HG03575 (cell line): ENCODE measurements around the gene AFAP1.

Source experiments
- ATAC-seq: cut with Tn5 transposase; IDR thresholded peaks from one replicate; pipeline ENCODE4 v1.9.1; 2021; ENCODE audit not compliant: unreplicated experiment, insufficient number of reproducible peaks, low FRiP score; ENCODE audit errors: extremely low read depth

Gene AFAP1

DNA sequence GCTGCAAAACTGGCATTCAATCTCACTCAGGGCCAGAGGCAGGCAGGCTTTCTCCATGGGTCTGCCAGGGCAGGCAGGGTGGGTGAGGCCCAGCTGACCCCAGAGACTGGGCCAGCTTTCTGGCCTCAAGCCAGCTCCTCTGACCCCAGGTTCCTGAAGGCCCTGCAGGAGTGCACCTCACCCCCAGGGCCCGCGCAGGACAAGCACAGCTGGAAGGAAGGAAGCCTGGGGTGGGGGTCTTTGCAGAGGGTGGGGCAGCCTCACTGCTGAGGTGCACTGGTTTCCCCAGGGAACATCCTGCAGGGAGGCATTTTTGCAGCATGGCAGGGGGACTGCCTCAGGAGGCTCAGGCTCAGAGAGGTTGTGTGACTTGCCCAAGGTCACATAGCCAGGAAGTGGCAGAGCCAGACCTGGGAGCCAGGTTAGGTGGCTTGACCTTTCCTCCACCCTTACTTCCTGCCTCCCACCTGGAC, 31.5 kb upstream of the AFAP1 start:
- no peak for ATAC-seq

DNA sequence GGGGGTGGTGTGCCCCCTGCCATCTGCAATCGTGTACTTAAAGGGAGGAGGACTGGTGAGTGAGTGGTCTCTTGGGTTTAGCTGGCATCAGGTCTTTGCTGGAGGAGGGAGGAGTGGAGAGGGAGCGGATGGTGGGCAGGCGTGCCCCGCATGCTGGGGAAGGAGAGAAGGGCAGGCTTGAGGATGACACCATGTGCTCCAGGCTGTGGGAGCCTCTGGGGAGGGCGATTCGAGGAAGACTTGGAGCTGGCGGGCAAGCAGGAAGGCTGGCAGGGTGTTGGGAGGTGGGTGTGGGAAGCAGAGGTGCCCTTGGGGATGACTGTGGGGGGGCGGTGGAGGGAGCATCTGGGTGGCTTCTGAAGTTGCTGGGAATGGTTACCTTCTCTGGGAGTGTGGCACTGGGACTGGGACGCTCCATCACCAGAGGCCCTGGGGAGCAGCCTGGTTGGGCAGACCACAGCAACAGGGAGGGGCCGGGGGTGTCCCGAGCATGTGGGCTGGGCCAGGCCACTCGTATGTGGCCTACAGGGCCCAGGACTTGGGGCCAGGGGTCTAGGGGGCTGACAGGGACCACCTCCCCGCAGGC, 30.8 kb upstream of the AFAP1 start:
- ATAC-seq = no peak

DNA sequence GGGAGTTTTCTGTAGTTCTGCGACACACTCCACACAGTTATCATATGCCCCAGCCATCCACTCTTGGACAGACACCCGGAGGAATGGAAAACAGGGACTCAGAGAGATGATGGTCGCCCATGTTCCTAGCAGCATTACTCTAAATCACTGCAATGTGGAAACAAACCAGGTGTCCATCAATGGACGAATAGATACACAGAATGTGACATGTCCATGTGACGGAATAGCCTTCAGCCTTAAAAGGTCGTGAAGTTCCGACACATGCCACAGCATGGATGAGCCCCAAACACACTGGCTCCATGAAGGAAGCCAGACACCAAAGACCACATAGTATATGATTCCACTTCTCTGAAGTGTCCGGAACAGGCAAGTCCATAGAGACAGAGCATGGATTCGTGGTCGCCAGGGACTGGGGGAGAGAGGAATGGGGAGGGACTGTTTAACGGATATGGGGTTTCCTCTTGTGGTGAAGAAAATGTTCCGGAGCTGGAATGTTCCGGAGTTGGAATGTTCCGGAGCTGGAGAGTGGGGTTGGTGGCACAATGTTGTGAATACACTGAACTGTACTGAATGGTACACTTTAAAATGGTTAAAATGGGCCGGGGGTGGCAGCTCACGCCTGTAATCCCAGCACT, 28.7 kb upstream of the AFAP1 start:
- ATAC-seq = no peak

DNA sequence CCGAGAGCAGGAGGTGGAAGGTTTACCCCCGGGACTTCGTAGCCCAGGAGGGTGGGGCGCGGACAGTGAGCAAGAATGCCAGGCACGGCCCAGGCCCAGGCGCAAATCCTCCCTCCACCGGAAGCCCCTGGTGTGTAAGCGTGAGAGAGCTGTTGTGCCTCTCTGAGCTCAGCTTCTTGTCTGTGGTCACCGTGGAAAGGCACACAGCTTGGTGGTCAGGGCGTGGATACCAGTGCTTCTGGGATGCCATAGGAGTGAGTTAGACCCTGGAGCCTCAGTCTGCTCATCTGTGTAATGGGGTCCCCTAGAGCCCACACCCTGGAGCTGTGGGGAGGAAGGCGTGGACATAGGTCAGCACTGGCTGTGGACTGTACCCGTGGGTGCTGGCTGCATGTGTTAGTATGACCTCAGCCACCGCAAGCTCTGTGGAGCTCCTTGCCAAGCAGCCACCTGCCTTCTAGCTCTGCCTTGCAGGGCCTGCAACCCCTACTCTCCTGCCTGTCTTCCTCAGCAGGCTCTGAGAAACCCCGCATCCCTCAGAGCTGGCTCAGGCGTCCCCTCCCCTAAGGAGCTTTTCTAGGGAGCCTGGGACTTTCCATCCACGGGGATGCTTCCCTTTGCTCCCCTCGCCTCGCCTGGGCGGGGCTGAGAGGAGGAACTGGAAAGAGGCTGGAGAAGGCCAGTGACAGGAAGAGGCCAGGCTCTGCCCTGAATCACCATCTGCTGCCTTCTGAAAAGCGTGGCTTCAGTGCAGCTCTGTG, 28.0 kb upstream of the AFAP1 start:
- no peak for ATAC-seq

DNA sequence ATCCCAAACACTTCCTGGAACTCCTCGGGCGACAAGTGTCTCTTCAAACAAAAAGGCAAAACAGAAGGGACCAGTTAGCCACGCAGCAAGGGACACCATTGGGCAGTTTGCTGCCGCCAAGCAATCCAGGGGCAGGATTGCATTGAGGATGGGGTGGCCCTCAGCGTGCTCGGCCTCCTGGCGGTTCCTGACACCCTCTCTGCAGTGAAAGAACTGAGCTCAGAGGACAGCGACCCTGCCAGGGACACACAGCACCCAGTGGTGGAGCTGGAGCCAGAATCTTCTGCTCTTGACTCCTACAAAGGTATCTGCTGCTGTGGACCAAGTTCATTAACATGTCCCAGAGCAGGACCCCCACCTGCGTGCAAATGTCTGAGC, 27.4 kb upstream of the AFAP1 start:
- ATAC-seq = no peak

DNA sequence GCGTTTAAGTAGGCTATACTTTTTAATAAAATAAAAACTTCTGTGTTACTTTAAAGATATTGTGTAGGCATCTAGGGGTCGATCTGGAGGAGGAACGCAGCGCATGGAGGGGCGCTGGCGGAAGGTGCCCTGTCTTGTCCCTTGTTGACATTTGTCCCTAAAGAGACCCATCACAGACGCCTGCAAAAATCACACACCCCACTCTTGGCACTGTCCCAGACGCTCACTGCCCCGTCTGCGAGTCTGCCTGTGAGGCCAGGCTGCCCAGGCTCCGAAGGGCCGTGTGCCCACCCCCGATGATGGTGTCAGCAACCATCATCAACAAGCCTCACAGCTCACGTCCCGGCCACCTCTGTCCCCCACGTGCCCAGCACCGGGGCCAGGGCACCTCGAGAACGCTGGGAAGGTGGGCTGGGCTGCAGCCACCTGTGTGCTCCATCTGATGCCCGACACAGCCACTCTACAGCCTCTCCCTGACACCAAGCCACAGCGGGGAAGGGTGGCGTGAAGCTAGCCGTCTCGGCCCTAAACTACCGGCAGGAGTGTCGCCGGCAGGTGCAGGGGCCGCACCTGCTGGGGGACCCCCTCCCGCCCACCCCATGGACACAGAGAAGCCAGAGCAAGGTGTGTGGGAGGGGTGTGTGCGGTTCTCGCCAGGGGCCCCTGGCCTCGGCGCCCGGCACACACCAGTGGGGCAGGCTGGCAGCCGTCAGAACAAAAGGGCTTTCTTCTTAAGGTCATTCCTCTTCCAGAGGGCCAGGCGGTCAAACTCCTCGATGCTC, 26.8 kb upstream of the AFAP1 start:
- no peak for ATAC-seq

DNA sequence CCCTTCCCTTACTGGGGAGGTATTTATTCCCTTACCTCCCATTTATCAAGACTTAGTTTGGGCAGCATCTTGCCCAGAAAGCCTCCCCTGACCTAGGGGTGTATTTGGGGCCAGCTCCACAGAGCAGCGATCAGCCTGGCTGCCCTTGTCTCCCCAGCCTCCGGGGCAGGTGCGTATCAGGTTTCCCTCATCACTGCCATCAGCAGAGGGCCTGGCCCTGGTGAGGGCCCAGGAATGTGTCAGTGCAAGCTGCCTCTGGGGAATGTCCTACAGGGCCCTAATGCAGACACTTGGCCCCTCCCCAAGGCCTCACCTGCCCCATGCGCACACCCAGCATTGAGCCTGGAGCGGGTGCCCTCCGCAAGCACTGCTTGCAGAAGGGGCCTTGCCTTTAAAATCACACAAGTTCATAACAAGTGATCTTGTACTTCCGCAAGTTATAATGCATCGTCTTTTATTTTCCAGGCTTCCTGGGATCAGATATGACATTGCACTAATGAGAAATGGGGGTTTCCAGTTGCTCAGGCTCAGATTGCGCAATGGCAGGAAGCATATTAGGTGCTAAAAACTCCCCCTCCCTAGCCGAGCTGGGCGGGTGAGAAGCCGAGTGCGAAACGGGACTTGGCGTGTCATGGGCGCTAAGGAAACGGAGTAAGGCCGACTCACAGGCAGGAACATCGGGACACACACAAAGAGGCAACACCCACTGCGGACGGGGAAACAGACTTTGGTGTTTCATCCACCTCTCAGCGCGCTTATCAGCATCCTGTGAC, 25.4 kb upstream of the AFAP1 start:
- ATAC-seq = no peak

DNA sequence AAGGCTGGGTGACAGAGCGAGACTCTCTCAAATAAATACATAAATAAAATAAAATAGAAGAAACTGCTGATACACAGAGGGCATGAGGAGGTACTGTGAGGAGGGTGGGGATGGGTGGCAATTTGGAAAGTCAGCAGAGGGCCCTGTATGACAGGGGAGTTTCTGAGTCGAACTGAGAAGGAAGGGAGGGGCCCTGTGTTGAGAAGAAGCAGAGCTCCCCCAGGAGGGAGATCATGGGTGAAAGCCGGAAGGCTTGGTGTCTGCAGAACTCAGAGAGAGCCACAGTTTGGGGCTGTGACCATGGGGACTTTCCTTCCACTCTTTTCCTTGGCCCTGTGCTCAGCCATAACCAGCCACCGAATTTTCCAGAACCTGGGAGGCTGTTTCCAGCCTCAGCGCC, 24.8 kb upstream of the AFAP1 start:
- no peak for ATAC-seq

DNA sequence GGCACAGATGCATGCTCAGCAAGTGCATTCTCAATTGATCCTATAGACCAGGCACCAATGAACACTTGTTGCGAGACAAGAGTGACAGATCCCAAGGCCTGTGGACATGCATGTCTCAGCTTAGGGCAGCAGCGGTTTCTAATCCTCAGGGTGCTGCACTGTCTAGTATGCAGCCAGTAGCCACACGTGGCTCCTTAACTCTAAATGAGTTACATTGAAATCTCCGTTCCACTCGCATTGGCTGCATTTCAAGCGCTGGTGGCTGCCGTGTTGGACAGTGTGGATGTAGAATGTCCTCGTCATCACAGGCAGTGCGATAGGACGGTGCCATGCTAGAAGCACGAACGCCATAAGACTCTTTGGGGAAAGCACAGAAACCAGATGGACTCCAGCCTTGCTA, 24.0 kb upstream of the AFAP1 start:
- no peak for ATAC-seq

DNA sequence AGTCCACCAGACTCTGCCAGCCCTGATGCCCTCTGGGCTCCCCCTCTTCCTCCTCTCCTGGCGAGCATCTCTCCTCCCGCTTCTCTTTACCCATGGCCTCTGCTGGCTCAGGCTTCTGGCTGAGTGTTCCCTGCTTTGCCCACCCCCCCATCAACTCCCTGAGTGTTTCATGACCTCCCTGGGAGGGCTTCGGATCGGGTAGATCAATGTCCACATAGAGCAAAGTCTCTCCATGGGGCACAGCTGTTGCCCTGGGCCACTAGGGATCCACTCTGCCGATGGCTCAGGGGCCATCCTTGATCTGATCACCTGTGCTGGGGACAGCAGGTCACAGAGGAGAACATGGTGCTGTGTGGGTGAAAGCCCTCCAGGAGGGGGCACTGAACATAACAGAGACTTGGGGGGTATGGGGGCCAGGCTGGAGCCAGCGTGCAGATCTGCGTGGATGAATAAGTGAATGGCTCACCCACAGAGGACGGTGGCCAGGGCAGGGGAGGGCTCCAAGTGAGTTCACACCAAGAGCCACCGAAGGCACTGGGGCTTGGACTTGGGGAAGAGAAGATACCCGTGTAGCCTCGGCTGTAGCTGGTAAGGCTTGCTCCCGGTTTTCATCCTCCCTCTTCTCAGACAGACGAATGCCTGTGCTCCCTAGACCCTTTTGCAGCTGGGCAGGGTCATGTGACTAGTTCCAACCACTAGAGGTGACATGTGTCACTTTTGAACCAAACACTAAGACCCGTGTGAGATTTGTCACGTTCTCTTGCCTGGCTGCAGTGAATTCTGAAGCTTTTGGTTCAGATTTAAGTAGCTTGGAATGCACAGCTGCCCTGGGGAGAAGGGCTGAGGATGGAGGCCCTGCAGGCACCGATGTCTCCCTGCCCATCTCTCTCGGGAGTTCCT, 23.2 kb upstream of the AFAP1 start:
- ATAC-seq = no peak

DNA sequence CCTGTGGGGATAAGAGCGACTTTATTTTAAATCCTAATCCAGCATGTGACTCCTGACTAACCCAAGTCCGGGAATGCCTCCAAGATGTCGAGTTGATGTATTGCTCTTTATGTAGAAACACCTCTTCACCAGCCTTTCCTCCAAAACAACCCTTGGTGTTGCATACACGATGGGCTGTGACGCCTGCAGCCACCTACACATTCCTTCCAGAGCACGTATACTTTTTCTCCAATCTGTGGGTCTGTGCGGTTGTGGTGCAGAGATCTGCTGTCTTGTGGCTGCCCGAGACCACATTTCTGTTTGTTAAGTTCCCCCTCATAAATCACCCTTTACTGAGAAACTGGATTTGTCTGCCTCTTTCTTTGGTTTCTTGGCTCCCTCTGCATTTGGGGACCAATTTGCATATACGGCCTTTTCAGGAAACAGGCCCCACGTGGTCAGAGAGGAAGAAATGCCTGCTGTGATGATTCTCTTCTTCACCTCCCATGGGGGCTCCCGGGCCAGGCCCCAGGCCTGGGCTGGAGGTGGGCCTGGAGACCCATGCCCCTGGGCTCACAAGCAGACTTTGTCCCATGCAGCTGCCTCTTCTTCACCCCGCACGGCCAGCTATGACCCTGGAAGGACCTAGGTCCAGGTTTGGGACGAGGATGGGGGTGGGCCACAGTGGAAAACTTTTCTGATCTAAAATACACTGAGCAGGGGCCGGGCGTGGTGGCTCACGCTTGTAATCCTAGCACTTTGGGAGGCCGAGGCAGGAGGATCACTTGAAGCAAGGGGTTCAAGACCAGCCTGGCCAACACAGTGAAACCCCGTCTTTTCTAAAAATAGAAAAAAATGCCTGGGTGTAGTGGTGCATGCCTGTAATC, 21.4 kb upstream of the AFAP1 start:
- peak; percentile 36 for ATAC-seq

DNA sequence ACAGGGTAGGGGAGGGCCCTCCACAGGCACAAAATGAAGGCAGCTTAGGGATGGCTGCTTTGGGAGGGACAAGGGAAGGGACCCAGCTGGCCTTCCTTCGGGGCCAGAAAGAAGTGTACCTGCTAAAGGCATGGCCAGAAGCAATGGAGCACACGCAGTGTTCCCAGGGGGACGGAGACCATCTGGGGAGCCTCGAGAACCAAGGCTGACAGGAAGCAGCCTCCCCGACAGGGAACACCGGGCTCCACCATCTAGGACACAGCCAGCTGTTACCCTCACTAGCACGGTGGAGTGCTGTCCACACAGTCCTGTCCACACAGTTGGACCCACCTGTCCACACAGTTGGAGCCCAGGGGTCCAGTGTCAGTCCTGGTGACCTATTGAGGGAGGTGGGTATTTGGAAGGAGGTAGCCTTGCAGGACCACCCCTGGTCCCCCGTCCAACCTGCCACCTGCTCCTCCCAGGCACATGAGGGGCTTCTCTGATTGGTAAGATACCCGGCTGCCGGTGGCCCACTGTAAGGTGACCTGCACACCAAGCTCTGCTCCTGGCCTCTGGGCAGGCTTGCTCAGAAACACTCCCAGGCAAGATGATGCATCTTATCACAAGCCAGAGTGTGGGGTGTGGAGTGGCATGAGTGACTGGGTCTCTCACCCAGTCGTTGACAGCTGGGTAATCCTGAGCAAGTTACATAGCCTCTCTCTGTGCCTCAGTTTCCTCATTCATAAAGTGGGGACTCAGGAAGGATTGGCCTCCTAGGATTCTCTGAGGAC, 20.5 kb upstream of the AFAP1 start:
- ATAC-seq = no peak

DNA sequence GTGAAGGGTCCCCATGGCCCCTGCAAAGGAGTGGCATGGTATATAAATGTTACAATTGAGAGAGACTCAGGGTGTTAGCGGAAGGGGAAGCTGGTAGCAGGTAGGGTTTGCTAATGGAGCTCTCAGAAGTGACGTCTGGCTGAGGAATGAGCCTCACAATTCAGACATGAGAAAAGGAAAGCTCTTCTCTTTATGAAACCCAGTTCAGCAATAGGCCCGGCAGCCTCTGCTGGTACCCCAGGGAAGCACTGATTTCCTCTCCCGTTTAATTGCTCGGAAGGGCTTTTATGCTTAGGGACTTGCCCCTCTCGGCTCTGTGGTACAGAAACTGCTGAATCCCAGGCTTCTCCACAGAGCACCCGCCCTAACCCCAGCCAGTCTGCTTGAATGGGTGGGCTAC, 19.4 kb upstream of the AFAP1 start:
- ATAC-seq = no peak

DNA sequence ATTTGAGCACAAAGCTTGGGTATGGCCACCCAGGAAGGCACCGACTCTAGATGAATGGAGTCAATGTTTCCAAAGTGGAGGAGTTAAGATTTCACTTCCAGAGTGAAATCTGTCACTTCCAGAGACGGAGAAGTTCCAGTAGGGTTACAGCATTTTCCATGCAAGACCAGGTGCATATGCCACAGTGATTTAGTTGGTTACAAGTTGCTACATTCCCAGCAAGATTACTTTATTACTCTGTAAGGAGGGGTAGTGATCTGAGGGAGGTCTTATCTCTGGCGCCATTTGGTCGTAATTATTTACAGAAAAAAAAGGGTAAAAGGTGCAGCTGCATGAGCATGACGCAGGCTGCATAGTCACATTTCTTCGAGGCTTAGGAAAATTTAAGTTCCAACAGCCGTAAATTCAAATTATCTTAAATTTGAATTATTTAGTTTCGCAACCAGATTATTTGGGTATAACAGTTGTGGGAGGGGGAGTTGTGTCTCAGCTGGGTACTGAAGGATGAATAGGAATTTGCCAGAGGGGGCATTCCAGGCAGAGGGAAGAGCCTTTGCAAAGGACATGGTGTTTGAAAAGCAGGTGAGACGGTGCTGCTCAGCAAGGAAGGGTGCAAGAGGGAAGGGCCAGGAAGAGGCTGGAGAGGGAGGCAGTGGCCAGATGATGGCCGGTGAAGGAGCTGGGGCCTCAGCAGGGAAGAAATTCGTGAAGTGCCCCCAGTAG, 17.4 kb upstream of the AFAP1 start:
- ATAC-seq = no peak

DNA sequence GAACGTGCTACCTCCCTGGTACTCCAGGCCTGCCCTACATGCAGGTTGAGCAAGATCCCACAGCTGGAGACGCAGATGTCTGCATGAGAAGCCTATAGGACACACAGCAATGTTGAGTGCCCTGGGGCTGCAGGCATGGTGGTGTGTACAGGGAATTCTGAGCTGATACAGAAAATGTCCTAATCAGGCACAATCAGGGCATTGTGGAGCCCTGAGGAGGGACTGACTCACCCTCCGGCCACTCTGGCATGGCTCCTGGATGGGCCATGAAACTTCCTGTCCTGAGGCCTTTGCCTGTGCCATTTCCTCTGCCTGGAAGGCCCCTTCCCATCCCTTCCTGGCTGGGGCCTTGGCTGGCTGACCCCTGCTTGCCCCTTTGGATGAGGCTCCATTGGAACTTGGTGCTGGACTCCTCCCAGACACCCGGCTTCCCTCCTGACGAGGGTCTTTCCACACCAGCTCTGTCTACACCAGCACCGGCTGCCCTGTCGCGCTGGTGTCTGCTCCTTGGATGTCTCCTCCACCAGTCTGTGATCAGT, 16.7 kb upstream of the AFAP1 start:
- no peak for ATAC-seq

DNA sequence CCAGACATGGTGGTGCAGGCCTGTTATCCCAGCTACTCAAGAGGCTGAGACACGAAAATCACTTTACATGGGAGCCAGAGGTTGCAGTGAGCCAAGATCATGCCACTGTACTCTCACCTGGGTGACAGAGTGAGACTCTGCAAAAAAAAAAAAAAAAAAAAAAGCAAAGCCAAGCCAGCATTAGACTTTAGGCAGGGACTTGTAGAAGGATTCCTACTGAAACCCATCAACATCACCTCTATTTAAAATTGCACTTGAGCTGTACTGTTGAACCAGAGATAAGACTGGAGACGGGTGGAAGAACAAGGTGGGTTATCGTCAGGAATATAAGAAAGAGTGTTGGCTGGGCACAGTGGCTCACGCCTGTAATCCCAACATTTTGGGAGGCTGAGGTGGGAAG, 15.7 kb upstream of the AFAP1 start:
- no peak for ATAC-seq
